H1 (cell line): ENCODE measurements around the gene COL4A3.

Experiments used
- ATF2 ChIP-seq: IDR thresholded peaks from 2 replicates; pipeline ENCODE4 v1.6.1; 2012; ENCODE audit warnings: low read length, inconsistent platforms
- CBX8 ChIP-seq: fragments of 300-800, 300-1000 bp; sonication (generic); IDR thresholded peaks from 2 replicates; pipeline ENCODE4 v1.7.1; 2016; ENCODE audit warnings: low read depth, low read length, borderline replicate concordance
- CEBPB ChIP-seq: IDR thresholded peaks from 2 replicates; pipeline ENCODE4 v1.6.1; 2012; ENCODE audit warnings: low read depth, low read length
- EZH2 ChIP-seq: fragments of 200-600 bp; sonication (generic); IDR thresholded peaks from 2 replicates; pipeline ENCODE4 v1.7.1; 2012; ENCODE audit warnings: low read depth, mild to moderate bottlenecking, moderate library complexity, low read length, inconsistent platforms; ENCODE audit not compliant: severe bottlenecking
- GABPA ChIP-seq: IDR thresholded peaks from 2 replicates; pipeline ENCODE4 v1.6.1; 2011; ENCODE audit warnings: mild to moderate bottlenecking, low read length, moderate library complexity, borderline replicate concordance; ENCODE audit not compliant: insufficient read depth
- GTF2F1 ChIP-seq: IDR thresholded peaks from 2 replicates; pipeline ENCODE4 v1.6.1; 2012; ENCODE audit warnings: low read depth, low read length, improper control_type of control experiment, borderline replicate concordance
- JUND ChIP-seq: IDR thresholded peaks from 2 replicates; pipeline ENCODE4 v1.6.1; 2011; ENCODE audit warnings: mild to moderate bottlenecking, improper control_type of control experiment, low read length
- MAFK ChIP-seq: IDR thresholded peaks from 2 replicates; pipeline ENCODE4 v1.6.1; 2012; ENCODE audit warnings: low read depth, mild to moderate bottlenecking, improper control_type of control experiment, low read length
- POLR2A ChIP-seq, 2 experiments: IDR thresholded peaks; 1 replicate in 1 of 2; 2 replicates in 1 of 2; pipeline ENCODE4 v1.6.1; 2011; ENCODE audit warnings: low read depth in 2 of 2, low read length in 2 of 2, mild to moderate bottlenecking in 2 of 2; ENCODE audit errors: control extremely low read depth in 1 of 2
- POLR2AphosphoS5 ChIP-seq: IDR thresholded peaks from 2 replicates; pipeline ENCODE4 v1.6.1; 2011; ENCODE audit warnings: low read depth, low read length
- SAP30 ChIP-seq: fragments of 300-600 bp; sonication (generic); IDR thresholded peaks from 2 replicates; pipeline ENCODE4 v1.7.1; 2012; ENCODE audit warnings: low read length, moderate library complexity, mild to moderate bottlenecking, inconsistent platforms; ENCODE audit not compliant: insufficient read depth, insufficient replicate concordance
- SP2 ChIP-seq: IDR thresholded peaks from 2 replicates; pipeline ENCODE4 v1.6.1; 2012; ENCODE audit warnings: mild to moderate bottlenecking, low read length, inconsistent platforms
- TF ChIP-seq, protein P1 (sequence below), 3 experiments: IDR thresholded peaks; 1 replicate in 2 of 3; 2 replicates in 1 of 3; pipeline versions ENCODE4 v1.5.1 to v1.6.1; 2011; ENCODE audit warnings: low read length in 3 of 3, mild to moderate bottlenecking in 3 of 3, inconsistent platforms in 2 of 3, low read depth in 1 of 3, moderate library complexity in 1 of 3; ENCODE audit not compliant: insufficient read depth in 1 of 3; ENCODE audit errors: control extremely low read depth in 1 of 3
- TF ChIP-seq, protein P2 (sequence below): IDR thresholded peaks from 2 replicates; pipeline ENCODE4 v1.6.1; 2012; ENCODE audit warnings: inconsistent platforms

GRCh38 chr2:227117027-227117426 is 47.4 kb upstream of the COL4A3 start:
- TF ChIP-seq, protein P1, sequence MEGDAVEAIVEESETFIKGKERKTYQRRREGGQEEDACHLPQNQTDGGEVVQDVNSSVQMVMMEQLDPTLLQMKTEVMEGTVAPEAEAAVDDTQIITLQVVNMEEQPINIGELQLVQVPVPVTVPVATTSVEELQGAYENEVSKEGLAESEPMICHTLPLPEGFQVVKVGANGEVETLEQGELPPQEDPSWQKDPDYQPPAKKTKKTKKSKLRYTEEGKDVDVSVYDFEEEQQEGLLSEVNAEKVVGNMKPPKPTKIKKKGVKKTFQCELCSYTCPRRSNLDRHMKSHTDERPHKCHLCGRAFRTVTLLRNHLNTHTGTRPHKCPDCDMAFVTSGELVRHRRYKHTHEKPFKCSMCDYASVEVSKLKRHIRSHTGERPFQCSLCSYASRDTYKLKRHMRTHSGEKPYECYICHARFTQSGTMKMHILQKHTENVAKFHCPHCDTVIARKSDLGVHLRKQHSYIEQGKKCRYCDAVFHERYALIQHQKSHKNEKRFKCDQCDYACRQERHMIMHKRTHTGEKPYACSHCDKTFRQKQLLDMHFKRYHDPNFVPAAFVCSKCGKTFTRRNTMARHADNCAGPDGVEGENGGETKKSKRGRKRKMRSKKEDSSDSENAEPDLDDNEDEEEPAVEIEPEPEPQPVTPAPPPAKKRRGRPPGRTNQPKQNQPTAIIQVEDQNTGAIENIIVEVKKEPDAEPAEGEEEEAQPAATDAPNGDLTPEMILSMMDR (IDR thresholded peaks at IDR 0.05; ENCODE audit: control extremely low read depth in 1 of 3, insufficient read depth in 1 of 3, low read depth in 1 of 3, low read length in 3 of 3): no peak
- TF ChIP-seq MAFK (no peak), JUND (no peak), GABPA (no peak), POLR2A (IDR thresholded peaks at IDR 0.05; ENCODE audit: control extremely low read depth in 1 of 2, low read depth in 2 of 2, low read length in 2 of 2) (no peak), EZH2 (no peak), POLR2AphosphoS5 (no peak), SAP30 (no peak), CEBPB (no peak), SP2 (no peak), CBX8 (no peak), GTF2F1 (no peak), ATF2 (no peak)
- TF ChIP-seq, protein P2, sequence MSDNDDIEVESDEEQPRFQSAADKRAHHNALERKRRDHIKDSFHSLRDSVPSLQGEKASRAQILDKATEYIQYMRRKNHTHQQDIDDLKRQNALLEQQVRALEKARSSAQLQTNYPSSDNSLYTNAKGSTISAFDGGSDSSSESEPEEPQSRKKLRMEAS: no peak
